ENCODE results near the gene ERBIN. TPM values are rescaled to one million over a fixed set of nuclear protein-coding genes. Genes with fewer than 3 reads are reported as not detected.
"Not testable (repeated sequence)": the region's sequence is repeated elsewhere in the genome, so short reads cannot be mapped to it uniquely, and the experiment has no call there.

ERBIN gene
- total and polyA plus RNA-seq, 10 of the 15 experiments (the other 5 are each of a cell fraction or from before 2014, with no cell fraction given), result 9.5 to 91.1 (median 49.4) TPM

DNA sequence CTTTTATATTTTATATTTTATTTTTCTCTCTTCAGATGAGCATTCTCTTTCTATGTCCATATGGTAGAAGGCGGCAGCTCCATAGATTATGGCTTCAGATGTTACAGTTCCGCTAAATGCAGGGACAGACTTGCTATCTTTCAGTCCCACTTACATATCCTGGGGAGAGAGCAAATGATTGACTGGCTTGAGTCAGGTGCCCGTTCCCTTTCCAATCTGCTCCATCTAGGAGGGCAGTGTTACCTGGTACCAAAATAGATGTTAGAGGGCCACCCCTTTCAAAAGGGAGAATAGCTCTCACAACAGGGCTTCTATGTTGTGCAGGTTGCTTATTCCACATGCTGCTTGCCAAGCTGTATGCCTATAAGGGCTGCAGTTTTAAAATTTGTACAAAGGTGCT lies 45.3 kb downstream of the ERBIN start (continued):
- TF ChIP-seq ZNF687 (IDR thresholded peaks at IDR 0.05), result no peak
- TF ChIP-seq, protein P1, sequence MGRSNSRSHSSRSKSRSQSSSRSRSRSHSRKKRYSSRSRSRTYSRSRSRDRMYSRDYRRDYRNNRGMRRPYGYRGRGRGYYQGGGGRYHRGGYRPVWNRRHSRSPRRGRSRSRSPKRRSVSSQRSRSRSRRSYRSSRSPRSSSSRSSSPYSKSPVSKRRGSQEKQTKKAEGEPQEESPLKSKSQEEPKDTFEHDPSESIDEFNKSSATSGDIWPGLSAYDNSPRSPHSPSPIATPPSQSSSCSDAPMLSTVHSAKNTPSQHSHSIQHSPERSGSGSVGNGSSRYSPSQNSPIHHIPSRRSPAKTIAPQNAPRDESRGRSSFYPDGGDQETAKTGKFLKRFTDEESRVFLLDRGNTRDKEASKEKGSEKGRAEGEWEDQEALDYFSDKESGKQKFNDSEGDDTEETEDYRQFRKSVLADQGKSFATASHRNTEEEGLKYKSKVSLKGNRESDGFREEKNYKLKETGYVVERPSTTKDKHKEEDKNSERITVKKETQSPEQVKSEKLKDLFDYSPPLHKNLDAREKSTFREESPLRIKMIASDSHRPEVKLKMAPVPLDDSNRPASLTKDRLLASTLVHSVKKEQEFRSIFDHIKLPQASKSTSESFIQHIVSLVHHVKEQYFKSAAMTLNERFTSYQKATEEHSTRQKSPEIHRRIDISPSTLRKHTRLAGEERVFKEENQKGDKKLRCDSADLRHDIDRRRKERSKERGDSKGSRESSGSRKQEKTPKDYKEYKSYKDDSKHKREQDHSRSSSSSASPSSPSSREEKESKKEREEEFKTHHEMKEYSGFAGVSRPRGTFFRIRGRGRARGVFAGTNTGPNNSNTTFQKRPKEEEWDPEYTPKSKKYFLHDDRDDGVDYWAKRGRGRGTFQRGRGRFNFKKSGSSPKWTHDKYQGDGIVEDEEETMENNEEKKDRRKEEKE (IDR thresholded peaks at IDR 0.05), result no peak
- TF ChIP-seq MEF2A (IDR thresholded peaks at IDR 0.05; ENCODE audit: insufficient read depth, low read depth, low read length), result no peak

- intact Hi-C loops (cut with micrococcal nuclease; ENCODE audit: unreplicated experiment); RAD21 ChIA-PET (ENCODE audit: unreplicated experiment); ATAC-seq; H4K20me1 ChIP-seq (ENCODE audit: control insufficient read depth, insufficient read depth); in situ Hi-C loops (cut with MboI); H3K9me3 ChIP-seq (replicated peaks; ENCODE audit: control insufficient read depth, insufficient read depth, low read length); H3K4me3 ChIP-seq; H3K27me3 ChIP-seq (replicated peaks in 1 of 2; ENCODE audit: control insufficient read depth in 2 of 2, insufficient read depth in 2 of 2, low read length in 1 of 2); DNase-seq (ENCODE audit: low read depth, low spot score); H2AFZ ChIP-seq (ENCODE audit: control insufficient read depth, low read depth, low read length); H3K36me3 ChIP-seq (ENCODE audit: control insufficient read depth in 2 of 2, insufficient read depth in 2 of 2, low read length in 1 of 2); H3K9ac ChIP-seq (ENCODE audit: control insufficient read depth, insufficient read depth, low read length); H3K4me1 ChIP-seq (ENCODE audit: control insufficient read depth, insufficient read depth, low read length); FAIRE-seq; CTCF ChIA-PET; H3K4me2 ChIP-seq (ENCODE audit: control insufficient read depth, insufficient read depth); BruUV-seq (replicated peaks); H3K27ac ChIP-seq (ENCODE audit: control insufficient read depth, insufficient read depth): not testable (repeated sequence)
- POLR2A ChIA-PET, result interaction anchor here (1.0 kb wide), 1 partner anchor 43 kb away, joined by 7 read pairs; no protein-coding TSS in a partner anchor
- 100% methylated on average over 2 of the region's 3 CpGs for WGBS (ENCODE audit: insufficient coverage, insufficient replicate concordance, low lambda C conversion rate, missing lambda C conversion rate)
- SMC1A ChIA-PET (ENCODE audit: uncharacterized antibody, unreplicated experiment), result interaction anchor here (1.0 kb wide), 1 partner anchor 24 kb away, joined by 3 read pairs; no protein-coding TSS in a partner anchor
- peaks cover 67% of the 10 kb centered on the region for H3K79me2 ChIP-seq (ENCODE audit: control insufficient read depth, insufficient read depth, low read length)
These were observed 46.5 kb downstream of the ERBIN start for GRCh38 chr5:65972896-65973295.

Data from GM12878 (cell line).